Right lobe of liver (tissue), 6 donors: ENCODE results near the gene RAB37. TPM values are rescaled to one million over a fixed set of nuclear protein-coding genes. Genes with fewer than 3 reads are reported as not detected.
A peak's percentile ranks its signal among the peaks of the same experiment; 100 is the strongest.

ENCODE experiments used
- ATAC-seq, 4 donors: fragments of 200-7000 bp; cut with Tn5 transposase; one replicate each; pipeline ENCODE4 v1.9.1; 2020; ENCODE audit warnings: mild to moderate bottlenecking in 4 of 4, moderate library complexity in 4 of 4
- DNase-seq, 3 donors: peaks; one replicate each; pipeline ENCODE4 v3.0.0-alpha.2; 2020
- H3K27ac ChIP-seq, 3 donors: fragments of 200-600 bp; one replicate each; pipeline ENCODE4 v1.8.0; 2022
- H3K27me3 ChIP-seq, 2 donors: fragments of 200-600 bp; one replicate each; pipeline ENCODE4 v1.8.0; 2022
- H3K36me3 ChIP-seq, 4 donors: fragments of 200-600 bp; sonication (generic) in 1 of 4; one replicate each; pipeline versions ENCODE4 v1.5.1 to v1.8.0; 2017 to 2022; ENCODE audit warnings: control low read depth in 1 of 4
- H3K4me1 ChIP-seq, 4 donors: fragments of 200-600 bp; sonication (generic) in 1 of 4; one replicate each; pipeline versions ENCODE4 v1.5.1 to v1.8.0; 2017 to 2022; ENCODE audit warnings: control low read depth in 1 of 4
- H3K4me3 ChIP-seq, 3 donors: fragments of 200-600 bp; one replicate each; pipeline ENCODE4 v1.8.0; 2022
- H3K9me3 ChIP-seq, 4 donors: fragments of 200-600 bp; sonication (generic) in 1 of 4; one replicate each; pipeline versions ENCODE4 v1.5.1 to v1.8.0; 2017 to 2022; ENCODE audit warnings: control low read depth in 1 of 4
- CTCF ChIP-seq, 4 donors: fragments of 200-600 bp in 3 of 4; fragments of 450-650 bp in 1 of 4; IDR thresholded peaks; one replicate each; pipeline versions ENCODE4 v1.5.1 to v1.8.0; 2016 to 2022; ENCODE audit warnings: antibody characterized with exemption in 4 of 4, mild to moderate bottlenecking in 2 of 4
- POLR2A ChIP-seq: fragments of 450-650 bp; IDR thresholded peaks from one replicate; pipeline ENCODE4 v1.6.1; 2017; ENCODE audit warnings: antibody characterized with exemption, mild to moderate bottlenecking
- WGBS: methylation state at CpG from one replicate; pipeline ENCODE4 v1.1.6; 2018; ENCODE audit warnings: low coverage, low lambda C conversion rate; ENCODE audit not compliant: insufficient coverage; ENCODE audit errors: missing lambda C conversion rate; 5-methylcytosine and 5-hydroxymethylcytosine counted together
- intact Hi-C, 2 donors: fragments of 100-400 bp; cut with DNase I; formaldehyde crosslinking; loops; one replicate each; pipeline versions ENCODE4 v1.11.2 to v1.14.1; 2022
- total RNA-seq, 6 experiments: library from RNA; depleted of rRNA in 2 of 6; stranded (reverse); fragments of >200 nt in 2 of 6; fragmentation: NEBNext Ultra II Directional in 3 of 6; extraction: Animal tissue kit (Norgen Biotek cat#: 25700) in 3 of 6; gene quantifications; one replicate each; pipeline versions ENCODE4 v1.1.0 to v1.2.4, GENCODE V29; 2016 to 2023
- donor health status: DM: no; HTN: yes; CAD: no.
- donor health status: DM: no; HTN: no; CAD: no.
- donor health status: DM: no; HTN: no; CAD: no.
- donor health status: DM: no; HTN: yes; CAD: no.
- donor health status: DM: no; HTN: yes; CAD: no.

The RAB37 gene
- total RNA-seq, 6 experiments from 2014 or later, result 5.0 to 14.4 (median 9.0) TPM

GRCh38 chr17:74763565-74764387 is 26.7 kb downstream of the RAB37 start:
- intact Hi-C loops, result no loop called here
- peak in 2 of 3 donors; percentile 81 for DNase-seq
- TF ChIP-seq POLR2A (no peak), CTCF (IDR thresholded peaks at IDR 0.05) (no peak)
- H3K4me3 ChIP-seq, result peak overlapping the region in 1 of 3 donors; percentile 1
- H3K4me1 ChIP-seq, result peaks cover 0 to 95% (median 46%) of the 10 kb centered on the region in 4 donors
- ATAC-seq, result peak in 3 of 4 donors; percentile 38 to 49 (median 42)
- no peaks in the 10 kb centered on the region for H3K27me3 ChIP-seq
- 61% methylated on average over 3 of the region's 16 CpGs for WGBS
- no peaks in the 10 kb centered on the region for H3K9me3 ChIP-seq
- peaks cover 0 to 12% (median 2%) of the 10 kb centered on the region in 4 donors for H3K36me3 ChIP-seq
- peak overlapping the region in 1 of 3 donors; percentile 59 for H3K27ac ChIP-seq

GRCh38 chr17:74764751-74765286 is 27.8 kb downstream of the RAB37 start:
- no peaks in the 10 kb centered on the region for H3K9me3 ChIP-seq
- peak overlapping the region in 1 of 3 donors; percentile 59 for H3K27ac ChIP-seq
- H3K4me3 ChIP-seq, result no peak overlapping the region
- intact Hi-C loops, result no loop called here
- peaks cover 0 to 95% (median 46%) of the 10 kb centered on the region in 4 donors for H3K4me1 ChIP-seq
- DNase-seq (no peak), ATAC-seq (no peak)
- WGBS, result 34% methylated on average over 3 of the region's 4 CpGs
- H3K36me3 ChIP-seq, result peaks cover 0 to 19% (median 2%) of the 10 kb centered on the region in 4 donors
- TF ChIP-seq CTCF (IDR thresholded peaks at IDR 0.05), result no peak
- no peak for TF ChIP-seq POLR2A
- no peaks in the 10 kb centered on the region for H3K27me3 ChIP-seq

- H3K9me3 ChIP-seq, result no peaks in the 10 kb centered on the region
- DNase-seq, result no peak
- TF ChIP-seq POLR2A (no peak), CTCF (IDR thresholded peaks at IDR 0.05) (no peak)
- H3K36me3 ChIP-seq, result peaks cover 0 to 23% (median 2%) of the 10 kb centered on the region in 4 donors
- H3K27me3 ChIP-seq, result no peaks in the 10 kb centered on the region
- no peak for ATAC-seq
- WGBS, result 51% methylated on average over 2 of the region's 2 CpGs
- intact Hi-C loops, result no loop called here
- H3K4me1 ChIP-seq, result peaks cover 0 to 87% (median 40%) of the 10 kb centered on the region in 4 donors
- no peak overlapping the region for H3K4me3 ChIP-seq
- H3K27ac ChIP-seq, result peak overlapping the region in 1 of 3 donors; percentile 79
Observed at GRCh38 chr17:74766413-74766812, 29.4 kb downstream of the RAB37 start.

GRCh38 chr17:74767111-74767516 is 30.1 kb downstream of the RAB37 start:
- H3K36me3 ChIP-seq, result peaks cover 0 to 30% (median 3%) of the 10 kb centered on the region in 4 donors
- peak overlapping the region; percentile 62 to 79 (median 65) for H3K27ac ChIP-seq
- H3K4me3 ChIP-seq, result no peak overlapping the region
- WGBS, result 92% methylated on average over 2 of the region's 10 CpGs
- intact Hi-C loops, result no loop called here
- H3K9me3 ChIP-seq, result no peaks in the 10 kb centered on the region
- no peak for DNase-seq
- peaks cover 0 to 81% (median 36%) of the 10 kb centered on the region in 4 donors for H3K4me1 ChIP-seq
- no peak for TF ChIP-seq POLR2A
- H3K27me3 ChIP-seq, result no peaks in the 10 kb centered on the region
- ATAC-seq, result no peak
